Neural progenitor cell (in vitro differentiated cells): Measurements from ENCODE around the gene ZPR1. TPM values are rescaled to one million over a fixed set of nuclear protein-coding genes. Genes with fewer than 3 reads are reported as not detected.

Experiments
- DNase-seq: peaks from one replicate; pipeline ENCODE4 v3.0.0-alpha.2; 2016; ENCODE audit warnings: low spot score
- H2AFZ ChIP-seq: fragments of 200-600 bp; sonication (generic); replicated peaks from 2 replicates; pipeline ENCODE4 v1.6.1; 2016; ENCODE audit warnings: antibody characterized with exemption
- H3F3A ChIP-seq: fragments of 200-600 bp; sonication (generic); 2 replicates; pipeline ENCODE4 v1.6.1; 2016; ENCODE audit warnings: antibody characterized with exemption, low read depth
- H3K27ac ChIP-seq: fragments of 200-600 bp; sonication (generic); 2 replicates; pipeline ENCODE4 v1.5.1; 2016; ENCODE audit warnings: mild to moderate bottlenecking
- H3K27me3 ChIP-seq: fragments of 200-600 bp; sonication (generic); 2 replicates; pipeline ENCODE4 v1.6.1; 2016; ENCODE audit warnings: mild to moderate bottlenecking, moderate library complexity
- H3K36me3 ChIP-seq: fragments of 200-600 bp; sonication (generic); 2 replicates; pipeline ENCODE4 v1.5.1; 2016
- H3K4me1 ChIP-seq: fragments of 200-600 bp; sonication (generic); 2 replicates; pipeline ENCODE4 v1.6.1; 2016; ENCODE audit warnings: mixed run types
- H3K4me2 ChIP-seq: fragments of 200-600 bp; sonication (generic); 2 replicates; pipeline ENCODE4 v1.6.1; 2016
- H3K4me3 ChIP-seq: fragments of 200-600 bp; sonication (generic); 2 replicates; pipeline ENCODE4 v1.5.1; 2016
- H3K79me2 ChIP-seq: fragments of 200-600 bp; sonication (generic); 2 replicates; pipeline ENCODE4 v1.6.1; 2016; ENCODE audit warnings: low read depth
- H3K9ac ChIP-seq: fragments of 200-600 bp; sonication (generic); 2 replicates; pipeline ENCODE4 v1.6.1; 2016
- H3K9me3 ChIP-seq: fragments of 200-600 bp; sonication (generic); 2 replicates; pipeline ENCODE4 v1.5.1; 2016; ENCODE audit warnings: low read depth
- H4K20me1 ChIP-seq: fragments of 200-600 bp; sonication (generic); 2 replicates; pipeline ENCODE4 v1.6.1; 2016; ENCODE audit warnings: low read depth
- H3K27ac Mint-ChIP-seq: 3 replicates; pipeline ENCODE4 v1.8.0; 2021; ENCODE audit warnings: mixed read lengths
- H3K27me3 Mint-ChIP-seq: 2 replicates; pipeline ENCODE4 v1.8.0; 2022; ENCODE audit warnings: low read depth, mild to moderate bottlenecking, inconsistent platforms, moderate library complexity, mixed read lengths; ENCODE audit not compliant: insufficient read depth
- H3K36me3 Mint-ChIP-seq: 3 replicates; pipeline ENCODE4 v1.8.0; 2021; ENCODE audit warnings: mixed read lengths
- H3K4me1 Mint-ChIP-seq: 3 replicates; pipeline ENCODE4 v1.8.0; 2021; ENCODE audit warnings: mixed read lengths
- H3K4me3 Mint-ChIP-seq: 3 replicates; pipeline ENCODE4 v1.8.0; 2021; ENCODE audit warnings: mild to moderate bottlenecking, moderate library complexity, mixed read lengths
- H3K9me3 Mint-ChIP-seq: 3 replicates; pipeline ENCODE4 v1.8.0; 2020; ENCODE audit warnings: mixed read lengths
- EZH2 ChIP-seq: fragments of 200-600 bp; sonication (generic); IDR thresholded peaks from 2 replicates; pipeline ENCODE4 v1.6.1; 2017; ENCODE audit warnings: antibody characterized with exemption, mild to moderate bottlenecking, moderate library complexity
- EZH2phosphoT487 ChIP-seq: fragments of 200-600 bp; sonication (generic); IDR thresholded peaks from 2 replicates; pipeline ENCODE4 v1.6.1; 2017; ENCODE audit warnings: antibody characterized with exemption
- total RNA-seq: library from RNA; depleted of rRNA; stranded (reverse); fragments of >200 nt; gene quantifications from 2 replicates; pipeline ENCODE4 v1.2.3, GENCODE V29; 2015; ENCODE audit warnings: low replicate concordance
- TF ChIP-seq, protein P1 (sequence below): fragments of 200-600 bp; sonication (generic); IDR thresholded peaks from 2 replicates; pipeline ENCODE4 v1.5.1; 2017; ENCODE audit warnings: antibody characterized with exemption, mild to moderate bottlenecking

ZPR1 gene
- total RNA-seq, 1 donor from 2014 or later, result 38.5 TPM

- Histone ChIP-seq H3K4me3 (no peak overlapping the region), H3K79me2 (peaks cover 16% of the 10 kb centered on the region), H3K27ac (no peak overlapping the region), H2AFZ (no peak overlapping the region), H3F3A (no peaks in the 10 kb centered on the region), H3K27me3 (peaks cover 11% of the 10 kb centered on the region), H3K9me3 (no peaks in the 10 kb centered on the region), H3K4me1 (no peaks in the 10 kb centered on the region), H3K4me2 (no peak overlapping the region), H3K9ac (no peak overlapping the region), H4K20me1 (no peaks in the 10 kb centered on the region), H3K36me3 (no peaks in the 10 kb centered on the region)
- no peak for DNase-seq
- no peaks in the 10 kb centered on the region for H3K9me3 Mint-ChIP-seq
- H3K4me1 Mint-ChIP-seq, result peaks cover 14% of the 10 kb centered on the region
- no peak for TF ChIP-seq EZH2phosphoT487
- TF ChIP-seq, protein P1, sequence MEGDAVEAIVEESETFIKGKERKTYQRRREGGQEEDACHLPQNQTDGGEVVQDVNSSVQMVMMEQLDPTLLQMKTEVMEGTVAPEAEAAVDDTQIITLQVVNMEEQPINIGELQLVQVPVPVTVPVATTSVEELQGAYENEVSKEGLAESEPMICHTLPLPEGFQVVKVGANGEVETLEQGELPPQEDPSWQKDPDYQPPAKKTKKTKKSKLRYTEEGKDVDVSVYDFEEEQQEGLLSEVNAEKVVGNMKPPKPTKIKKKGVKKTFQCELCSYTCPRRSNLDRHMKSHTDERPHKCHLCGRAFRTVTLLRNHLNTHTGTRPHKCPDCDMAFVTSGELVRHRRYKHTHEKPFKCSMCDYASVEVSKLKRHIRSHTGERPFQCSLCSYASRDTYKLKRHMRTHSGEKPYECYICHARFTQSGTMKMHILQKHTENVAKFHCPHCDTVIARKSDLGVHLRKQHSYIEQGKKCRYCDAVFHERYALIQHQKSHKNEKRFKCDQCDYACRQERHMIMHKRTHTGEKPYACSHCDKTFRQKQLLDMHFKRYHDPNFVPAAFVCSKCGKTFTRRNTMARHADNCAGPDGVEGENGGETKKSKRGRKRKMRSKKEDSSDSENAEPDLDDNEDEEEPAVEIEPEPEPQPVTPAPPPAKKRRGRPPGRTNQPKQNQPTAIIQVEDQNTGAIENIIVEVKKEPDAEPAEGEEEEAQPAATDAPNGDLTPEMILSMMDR, result no peak
- TF ChIP-seq EZH2, result no peak
- peaks cover 4% of the 10 kb centered on the region for H3K27me3 Mint-ChIP-seq
- no peak overlapping the region for H3K27ac Mint-ChIP-seq
- H3K36me3 Mint-ChIP-seq, result peaks cover 20% of the 10 kb centered on the region
- peak overlapping the region; percentile 98 for H3K4me3 Mint-ChIP-seq
Measured at GRCh38 chr11:116786326-116786725, 1.5 kb downstream of the ZPR1 start.

DNA sequence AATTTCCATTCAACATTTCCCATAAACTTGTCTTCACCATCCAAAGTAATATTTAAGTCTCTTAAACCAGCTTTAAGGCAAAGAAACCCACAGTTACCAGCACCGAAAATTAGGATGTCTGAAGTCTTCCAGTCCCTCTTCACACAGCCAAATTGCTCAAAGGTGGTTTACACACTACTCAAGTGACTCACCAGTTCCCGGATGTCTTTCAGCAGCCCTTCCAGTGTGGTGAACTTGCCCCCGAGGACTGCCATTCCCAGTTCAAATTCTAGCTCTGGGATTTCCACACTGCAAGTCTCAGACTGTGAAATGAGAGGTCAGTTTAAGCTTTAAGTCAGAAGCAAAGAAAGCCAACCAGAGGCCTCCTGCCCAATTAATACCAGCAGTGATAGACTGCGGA is 5.1 kb downstream of the ZPR1 start:
- TF ChIP-seq, protein P1, result no peak
- TF ChIP-seq EZH2 (no peak), EZH2phosphoT487 (no peak)
- Histone ChIP-seq H3K4me3 (no peak overlapping the region), H3K36me3 (no peaks in the 10 kb centered on the region), H3K27ac (no peak overlapping the region), H3F3A (no peaks in the 10 kb centered on the region), H3K27me3 (no peaks in the 10 kb centered on the region), H3K4me1 (no peaks in the 10 kb centered on the region), H3K9me3 (no peaks in the 10 kb centered on the region), H3K79me2 (peaks cover 16% of the 10 kb centered on the region), H3K9ac (no peak overlapping the region), H4K20me1 (no peaks in the 10 kb centered on the region), H2AFZ (no peak overlapping the region), H3K4me2 (no peak overlapping the region)
- no peak overlapping the region for H3K27ac Mint-ChIP-seq
- no peak overlapping the region for H3K4me3 Mint-ChIP-seq
- no peaks in the 10 kb centered on the region for H3K27me3 Mint-ChIP-seq
- DNase-seq, result no peak
- H3K9me3 Mint-ChIP-seq, result no peaks in the 10 kb centered on the region
- peaks cover 35% of the 10 kb centered on the region for H3K36me3 Mint-ChIP-seq
- peaks cover 7% of the 10 kb centered on the region for H3K4me1 Mint-ChIP-seq

DNA sequence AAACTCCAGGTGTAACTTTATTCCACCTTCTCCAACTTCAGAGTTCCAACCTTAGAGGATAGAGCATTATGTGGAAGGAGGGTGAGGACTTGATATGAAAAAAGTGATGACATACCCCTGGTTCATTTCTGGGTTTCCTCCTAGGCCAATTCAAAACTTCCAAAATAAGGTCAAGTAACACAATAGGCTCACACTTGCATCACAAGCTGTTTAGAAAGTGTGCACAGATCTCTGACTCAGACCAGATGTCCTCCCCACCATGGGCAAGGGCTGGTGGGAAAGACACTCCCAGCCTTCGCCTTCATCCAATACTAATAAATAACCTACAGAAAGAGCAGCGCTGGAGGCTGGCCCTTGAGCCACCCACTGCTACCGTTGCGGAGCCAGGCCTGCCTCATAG is 9.3 kb downstream of the ZPR1 start:
- TF ChIP-seq EZH2 (no peak), EZH2phosphoT487 (no peak)
- TF ChIP-seq, protein P1, result no peak
- Histone ChIP-seq H3K79me2 (no peaks in the 10 kb centered on the region), H3K4me2 (no peak overlapping the region), H3K9me3 (no peaks in the 10 kb centered on the region), H3K4me3 (no peak overlapping the region), H3K27me3 (no peaks in the 10 kb centered on the region), H3K27ac (no peak overlapping the region), H3F3A (peaks cover 22% of the 10 kb centered on the region), H3K36me3 (peaks cover 3% of the 10 kb centered on the region), H3K9ac (no peak overlapping the region), H2AFZ (no peak overlapping the region), H3K4me1 (peaks cover 8% of the 10 kb centered on the region), H4K20me1 (no peaks in the 10 kb centered on the region)
- Mint-ChIP-seq H3K27ac (no peak overlapping the region), H3K36me3 (peaks cover 21% of the 10 kb centered on the region), H3K4me1 (peaks cover 10% of the 10 kb centered on the region), H3K4me3 (no peak overlapping the region), H3K27me3 (no peaks in the 10 kb centered on the region), H3K9me3 (no peaks in the 10 kb centered on the region)
- no peak for DNase-seq
